Measurements from ENCODE around the gene SECISBP2. TPM values are rescaled to one million over a fixed set of nuclear protein-coding genes. Genes with fewer than 3 reads are reported as not detected.
A peak's percentile ranks its signal among the peaks of the same experiment; 100 is the strongest.

SECISBP2 gene
- total and polyA plus RNA-seq, 4 donors = 51.3 to 56.6 (median 54.6) TPM

- DNase-seq (ENCODE audit: low read depth in 4 of 6, low spot score in 6 of 6) = peak in 2 of 6 donors; percentile 2 to 15
- Histone ChIP-seq H3K27me3 (ENCODE audit: control insufficient read depth, insufficient read depth, low read length) (no peaks in the 10 kb centered on the region), H3K4me1 (ENCODE audit: control insufficient read depth, insufficient read depth, low read length) (peaks cover 4% of the 10 kb centered on the region), H3K9me3 (ENCODE audit: control insufficient read depth, insufficient read depth, low read length) (no peaks in the 10 kb centered on the region), H3K4me3 (ENCODE audit: low read depth, low read length) (peak overlapping the region; percentile 85), H3K27ac (ENCODE audit: low read depth, low read length) (peak overlapping the region; percentile 96), H3K36me3 (ENCODE audit: control insufficient read depth, insufficient read depth, low read length) (peaks cover 2% of the 10 kb centered on the region)
- 0% methylated on average over 1 of the region's 13 CpGs for WGBS (ENCODE audit: insufficient coverage)
Observed at GRCh38 chr9:89319015-89319905, 960 bp downstream of the SECISBP2 start.

- no peak overlapping the region for H3K4me3 ChIP-seq (ENCODE audit: low read depth, low read length)
- no peaks in the 10 kb centered on the region for H3K27me3 ChIP-seq (ENCODE audit: control insufficient read depth, insufficient read depth, low read length)
- no peak for DNase-seq (ENCODE audit: low read depth in 4 of 6, low spot score in 6 of 6)
- no peak overlapping the region for H3K27ac ChIP-seq (ENCODE audit: low read depth, low read length)
- peaks cover 14% of the 10 kb centered on the region for H3K36me3 ChIP-seq (ENCODE audit: control insufficient read depth, insufficient read depth, low read length)
- WGBS (ENCODE audit: insufficient coverage) = 76% methylated on average over 4 of the region's 4 CpGs
- no peaks in the 10 kb centered on the region for H3K9me3 ChIP-seq (ENCODE audit: control insufficient read depth, insufficient read depth, low read length)
- H3K4me1 ChIP-seq (ENCODE audit: control insufficient read depth, insufficient read depth, low read length) = peaks cover 4% of the 10 kb centered on the region
Observed at GRCh38 chr9:89323390-89323789, 5.1 kb downstream of the SECISBP2 start.

GRCh38 chr9:89325733-89326132 is 7.4 kb downstream of the SECISBP2 start:
- WGBS (ENCODE audit: insufficient coverage) = no CpG with 5 or more reads among the region's 3 CpGs
- Histone ChIP-seq H3K4me3 (ENCODE audit: low read depth, low read length) (no peak overlapping the region), H3K4me1 (ENCODE audit: control insufficient read depth, insufficient read depth, low read length) (no peaks in the 10 kb centered on the region), H3K36me3 (ENCODE audit: control insufficient read depth, insufficient read depth, low read length) (peaks cover 30% of the 10 kb centered on the region), H3K9me3 (ENCODE audit: control insufficient read depth, insufficient read depth, low read length) (no peaks in the 10 kb centered on the region), H3K27ac (ENCODE audit: low read depth, low read length) (no peak overlapping the region), H3K27me3 (ENCODE audit: control insufficient read depth, insufficient read depth, low read length) (no peaks in the 10 kb centered on the region)
- no peak for DNase-seq (ENCODE audit: low read depth in 4 of 6, low spot score in 6 of 6)

DNA sequence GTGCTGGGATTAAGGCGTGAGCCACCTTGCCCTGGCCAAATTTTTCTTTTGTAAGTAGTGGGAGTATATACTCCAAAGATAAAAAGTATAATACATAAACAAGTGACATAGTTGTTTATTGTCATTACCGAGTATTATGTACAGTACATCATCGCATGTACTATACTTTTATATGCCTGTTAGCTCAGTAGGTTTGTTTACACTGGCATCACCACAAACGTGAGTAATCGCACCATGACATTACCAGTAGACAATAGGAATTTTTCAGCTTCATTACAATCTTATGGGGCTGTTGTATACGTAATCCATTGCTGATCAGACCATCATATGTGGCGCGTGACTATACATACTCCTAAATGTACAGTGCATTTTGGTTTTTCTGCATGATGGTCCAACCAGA is 9.8 kb downstream of the SECISBP2 start:
- Histone ChIP-seq H3K36me3 (ENCODE audit: control insufficient read depth, insufficient read depth, low read length) (peaks cover 30% of the 10 kb centered on the region), H3K9me3 (ENCODE audit: control insufficient read depth, insufficient read depth, low read length) (no peaks in the 10 kb centered on the region), H3K27ac (ENCODE audit: low read depth, low read length) (no peak overlapping the region), H3K27me3 (ENCODE audit: control insufficient read depth, insufficient read depth, low read length) (no peaks in the 10 kb centered on the region), H3K4me3 (ENCODE audit: low read depth, low read length) (no peak overlapping the region), H3K4me1 (ENCODE audit: control insufficient read depth, insufficient read depth, low read length) (no peaks in the 10 kb centered on the region)
- no peak for DNase-seq (ENCODE audit: low read depth in 4 of 6, low spot score in 6 of 6)
- 87% methylated on average over 4 of the region's 8 CpGs for WGBS (ENCODE audit: insufficient coverage)

DNA sequence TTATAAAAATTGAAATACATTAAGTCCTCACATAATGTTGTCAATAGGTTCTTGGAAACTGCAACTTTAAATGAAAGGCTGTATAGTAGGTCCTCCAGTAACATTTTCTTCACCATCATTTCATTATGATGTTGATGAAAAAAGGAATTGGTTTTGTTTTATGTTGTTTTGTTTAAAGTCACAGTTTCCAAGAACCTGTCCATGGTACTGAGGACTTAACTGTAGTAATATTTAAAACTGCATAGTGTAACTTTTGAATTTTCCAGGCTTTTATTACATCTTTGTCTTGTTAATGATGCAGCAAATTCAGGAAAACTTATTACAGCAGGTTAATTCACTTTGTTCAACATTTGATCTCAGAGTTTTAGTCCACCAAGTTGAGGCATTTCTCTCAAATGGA is 11.6 kb downstream of the SECISBP2 start:
- no peaks in the 10 kb centered on the region for H3K9me3 ChIP-seq (ENCODE audit: control insufficient read depth, insufficient read depth, low read length)
- H3K4me3 ChIP-seq (ENCODE audit: low read depth, low read length) = no peak overlapping the region
- DNase-seq (ENCODE audit: low read depth in 4 of 6, low spot score in 6 of 6) = no peak
- H3K27me3 ChIP-seq (ENCODE audit: control insufficient read depth, insufficient read depth, low read length) = no peaks in the 10 kb centered on the region
- no peak overlapping the region for H3K27ac ChIP-seq (ENCODE audit: low read depth, low read length)
- H3K36me3 ChIP-seq (ENCODE audit: control insufficient read depth, insufficient read depth, low read length) = peaks cover 36% of the 10 kb centered on the region
- no peaks in the 10 kb centered on the region for H3K4me1 ChIP-seq (ENCODE audit: control insufficient read depth, insufficient read depth, low read length)

DNA sequence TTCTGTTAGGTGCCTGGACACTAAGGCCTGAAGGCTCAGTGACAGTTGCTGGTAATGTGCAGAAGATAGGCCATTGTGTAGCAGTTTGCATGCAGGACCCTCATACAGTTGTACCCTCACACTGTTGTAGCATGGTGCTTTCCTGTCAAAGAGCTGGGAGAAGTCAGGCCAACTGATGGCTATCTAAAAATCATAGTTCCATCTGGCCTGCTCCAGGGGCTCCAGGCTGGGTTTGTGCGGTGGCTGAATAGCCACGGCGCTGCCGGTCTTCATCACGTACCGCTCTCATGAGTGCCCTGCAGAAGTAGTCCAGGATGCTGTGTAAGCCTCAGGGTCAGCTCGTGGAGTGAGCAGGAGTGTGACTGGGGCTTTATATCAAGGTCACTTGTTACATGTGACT is 12.2 kb downstream of the SECISBP2 start:
- DNase-seq (ENCODE audit: low read depth in 4 of 6, low spot score in 6 of 6) = no peak
- H3K27me3 ChIP-seq (ENCODE audit: control insufficient read depth, insufficient read depth, low read length) = no peaks in the 10 kb centered on the region
- H3K9me3 ChIP-seq (ENCODE audit: control insufficient read depth, insufficient read depth, low read length) = no peaks in the 10 kb centered on the region
- H3K36me3 ChIP-seq (ENCODE audit: control insufficient read depth, insufficient read depth, low read length) = peaks cover 42% of the 10 kb centered on the region
- no peak overlapping the region for H3K27ac ChIP-seq (ENCODE audit: low read depth, low read length)
- H3K4me3 ChIP-seq (ENCODE audit: low read depth, low read length) = no peak overlapping the region
- H3K4me1 ChIP-seq (ENCODE audit: control insufficient read depth, insufficient read depth, low read length) = no peaks in the 10 kb centered on the region
- 94% methylated on average over 7 of the region's 7 CpGs for WGBS (ENCODE audit: insufficient coverage)

GRCh38 chr9:89339807-89340206 is 21.5 kb downstream of the SECISBP2 start:
- H3K27ac ChIP-seq (ENCODE audit: low read depth, low read length) = no peak overlapping the region
- H3K4me3 ChIP-seq (ENCODE audit: low read depth, low read length) = no peak overlapping the region
- no peaks in the 10 kb centered on the region for H3K27me3 ChIP-seq (ENCODE audit: control insufficient read depth, insufficient read depth, low read length)
- no peaks in the 10 kb centered on the region for H3K9me3 ChIP-seq (ENCODE audit: control insufficient read depth, insufficient read depth, low read length)
- H3K4me1 ChIP-seq (ENCODE audit: control insufficient read depth, insufficient read depth, low read length) = no peaks in the 10 kb centered on the region
- no peak for DNase-seq (ENCODE audit: low read depth in 4 of 6, low spot score in 6 of 6)
- 100% methylated on average over 2 of the region's 2 CpGs for WGBS (ENCODE audit: insufficient coverage)
- H3K36me3 ChIP-seq (ENCODE audit: control insufficient read depth, insufficient read depth, low read length) = peaks cover 25% of the 10 kb centered on the region

DNA sequence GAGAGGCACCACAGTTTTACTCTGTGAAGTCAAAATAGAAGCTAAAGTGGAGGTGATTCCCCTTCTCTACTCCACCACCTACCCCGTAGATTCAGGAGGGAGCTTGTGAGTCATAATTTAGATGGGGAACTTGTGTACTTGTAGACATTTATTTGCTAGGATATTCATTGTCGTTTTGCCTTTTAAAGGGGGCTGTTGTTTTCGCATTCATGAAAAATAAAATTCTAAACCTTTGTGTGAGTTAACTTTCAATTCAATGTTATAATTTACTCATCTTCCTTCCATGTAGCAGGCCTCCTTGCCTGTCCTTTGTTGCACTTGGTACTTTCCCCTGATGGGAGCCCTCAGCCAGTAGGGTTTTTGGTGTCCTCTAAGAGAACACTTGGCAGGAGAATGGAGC is 22.0 kb downstream of the SECISBP2 start:
- no peaks in the 10 kb centered on the region for H3K9me3 ChIP-seq (ENCODE audit: control insufficient read depth, insufficient read depth, low read length)
- H3K27ac ChIP-seq (ENCODE audit: low read depth, low read length) = no peak overlapping the region
- no CpG with 5 or more reads among the region's 3 CpGs for WGBS (ENCODE audit: insufficient coverage)
- no peaks in the 10 kb centered on the region for H3K27me3 ChIP-seq (ENCODE audit: control insufficient read depth, insufficient read depth, low read length)
- no peak overlapping the region for H3K4me3 ChIP-seq (ENCODE audit: low read depth, low read length)
- no peak for DNase-seq (ENCODE audit: low read depth in 4 of 6, low spot score in 6 of 6)
- H3K4me1 ChIP-seq (ENCODE audit: control insufficient read depth, insufficient read depth, low read length) = no peaks in the 10 kb centered on the region
- H3K36me3 ChIP-seq (ENCODE audit: control insufficient read depth, insufficient read depth, low read length) = peaks cover 24% of the 10 kb centered on the region

DNA sequence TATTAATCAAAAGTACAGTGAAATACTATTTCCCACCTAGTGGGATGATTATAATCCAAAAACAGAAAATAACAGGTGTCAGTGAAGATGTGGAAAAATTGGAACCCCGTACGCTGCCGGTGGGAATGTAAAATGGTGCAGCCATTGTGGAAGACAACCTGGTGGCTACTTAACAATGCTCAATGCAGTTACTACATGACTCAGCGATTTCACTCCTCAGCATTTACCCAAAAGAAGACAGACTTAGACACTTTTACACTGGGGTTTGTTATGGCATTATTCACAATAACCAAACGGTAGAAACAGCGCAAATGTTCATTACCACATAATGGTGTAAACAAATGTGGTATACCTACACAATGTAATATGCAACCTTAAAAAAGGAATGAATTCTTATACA is 23.9 kb downstream of the SECISBP2 start:
- Histone ChIP-seq H3K36me3 (ENCODE audit: control insufficient read depth, insufficient read depth, low read length) (peaks cover 25% of the 10 kb centered on the region), H3K27me3 (ENCODE audit: control insufficient read depth, insufficient read depth, low read length) (no peaks in the 10 kb centered on the region), H3K4me1 (ENCODE audit: control insufficient read depth, insufficient read depth, low read length) (no peaks in the 10 kb centered on the region), H3K4me3 (ENCODE audit: low read depth, low read length) (no peak overlapping the region), H3K9me3 (ENCODE audit: control insufficient read depth, insufficient read depth, low read length) (no peaks in the 10 kb centered on the region), H3K27ac (ENCODE audit: low read depth, low read length) (no peak overlapping the region)
- no CpG with 5 or more reads among the region's 6 CpGs for WGBS (ENCODE audit: insufficient coverage)
- no peak for DNase-seq (ENCODE audit: low read depth in 4 of 6, low spot score in 6 of 6)

DNA sequence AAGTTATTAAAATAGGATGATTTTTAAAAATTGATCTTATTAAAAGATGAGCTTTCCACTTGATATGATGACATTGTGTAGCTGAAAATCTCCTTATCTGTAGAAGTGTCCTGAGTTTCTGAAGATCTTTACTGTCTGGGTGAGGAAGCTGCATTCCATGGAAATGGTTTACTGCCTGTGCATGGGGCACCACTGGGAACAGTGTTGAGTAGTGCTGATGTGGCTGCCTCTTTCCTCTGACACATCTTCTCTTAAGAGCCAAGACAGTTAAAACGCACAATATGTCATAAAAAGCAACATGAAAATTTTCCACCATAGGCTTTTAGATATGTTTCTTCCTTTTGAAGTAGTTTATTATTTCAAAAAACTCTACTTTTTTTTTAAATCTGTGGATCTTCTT is 24.6 kb downstream of the SECISBP2 start:
- H3K4me3 ChIP-seq (ENCODE audit: low read depth, low read length) = no peak overlapping the region
- H3K27me3 ChIP-seq (ENCODE audit: control insufficient read depth, insufficient read depth, low read length) = no peaks in the 10 kb centered on the region
- no peaks in the 10 kb centered on the region for H3K9me3 ChIP-seq (ENCODE audit: control insufficient read depth, insufficient read depth, low read length)
- H3K36me3 ChIP-seq (ENCODE audit: control insufficient read depth, insufficient read depth, low read length) = peaks cover 25% of the 10 kb centered on the region
- H3K27ac ChIP-seq (ENCODE audit: low read depth, low read length) = no peak overlapping the region
- no peaks in the 10 kb centered on the region for H3K4me1 ChIP-seq (ENCODE audit: control insufficient read depth, insufficient read depth, low read length)
- no CpG with 5 or more reads among the region's 1 CpG for WGBS (ENCODE audit: insufficient coverage)
- no peak for DNase-seq (ENCODE audit: low read depth in 4 of 6, low spot score in 6 of 6)
